DOHH2 (cell line): ENCODE measurements around the gene CPS1.

Source experiments
- EZH2phosphoT487 ChIP-seq: fragments of 200-600 bp; sonication (generic); IDR thresholded peaks from 2 replicates; pipeline ENCODE4 v1.6.1; 2017; ENCODE audit warnings: borderline replicate concordance, mild to moderate bottlenecking, antibody characterized with exemption, low read length, moderate library complexity, mixed read lengths
- TF ChIP-seq, protein P1 (sequence below): fragments of 200-600 bp; sonication (generic); IDR thresholded peaks from one replicate; pipeline ENCODE4 v1.5.1; 2014; ENCODE audit warnings: antibody characterized with exemption, mild to moderate bottlenecking, low read depth, low read length; ENCODE audit not compliant: poor library complexity, severe bottlenecking

DNA sequence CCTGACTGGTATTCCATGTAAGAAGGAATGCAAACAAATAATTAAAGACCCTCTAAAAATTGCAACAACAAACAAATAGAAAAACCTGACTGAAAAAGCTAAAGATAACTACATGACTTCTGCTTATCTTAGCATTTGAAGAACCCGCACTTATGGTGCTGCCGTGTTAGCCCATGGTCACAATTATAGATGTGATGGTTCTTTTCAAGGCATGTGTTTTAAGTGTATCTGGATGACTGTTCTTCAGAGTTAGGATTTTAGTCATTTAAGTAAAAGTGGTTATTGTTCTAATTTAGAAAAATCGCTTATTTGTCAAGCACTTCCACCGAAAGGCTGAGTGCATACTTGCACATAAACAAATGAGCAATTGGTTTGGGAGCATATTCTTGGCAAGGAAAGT is 77.3 kb downstream of the CPS1 start:
- TF ChIP-seq EZH2phosphoT487, result no peak
- TF ChIP-seq, protein P1, sequence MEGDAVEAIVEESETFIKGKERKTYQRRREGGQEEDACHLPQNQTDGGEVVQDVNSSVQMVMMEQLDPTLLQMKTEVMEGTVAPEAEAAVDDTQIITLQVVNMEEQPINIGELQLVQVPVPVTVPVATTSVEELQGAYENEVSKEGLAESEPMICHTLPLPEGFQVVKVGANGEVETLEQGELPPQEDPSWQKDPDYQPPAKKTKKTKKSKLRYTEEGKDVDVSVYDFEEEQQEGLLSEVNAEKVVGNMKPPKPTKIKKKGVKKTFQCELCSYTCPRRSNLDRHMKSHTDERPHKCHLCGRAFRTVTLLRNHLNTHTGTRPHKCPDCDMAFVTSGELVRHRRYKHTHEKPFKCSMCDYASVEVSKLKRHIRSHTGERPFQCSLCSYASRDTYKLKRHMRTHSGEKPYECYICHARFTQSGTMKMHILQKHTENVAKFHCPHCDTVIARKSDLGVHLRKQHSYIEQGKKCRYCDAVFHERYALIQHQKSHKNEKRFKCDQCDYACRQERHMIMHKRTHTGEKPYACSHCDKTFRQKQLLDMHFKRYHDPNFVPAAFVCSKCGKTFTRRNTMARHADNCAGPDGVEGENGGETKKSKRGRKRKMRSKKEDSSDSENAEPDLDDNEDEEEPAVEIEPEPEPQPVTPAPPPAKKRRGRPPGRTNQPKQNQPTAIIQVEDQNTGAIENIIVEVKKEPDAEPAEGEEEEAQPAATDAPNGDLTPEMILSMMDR, result no peak
